ENCODE results near the gene MRPS11.
"Not testable (repeated sequence)": the region's sequence is repeated elsewhere in the genome, so short reads cannot be mapped to it uniquely, and the experiment has no call there.

The MRPS11 gene

DNA sequence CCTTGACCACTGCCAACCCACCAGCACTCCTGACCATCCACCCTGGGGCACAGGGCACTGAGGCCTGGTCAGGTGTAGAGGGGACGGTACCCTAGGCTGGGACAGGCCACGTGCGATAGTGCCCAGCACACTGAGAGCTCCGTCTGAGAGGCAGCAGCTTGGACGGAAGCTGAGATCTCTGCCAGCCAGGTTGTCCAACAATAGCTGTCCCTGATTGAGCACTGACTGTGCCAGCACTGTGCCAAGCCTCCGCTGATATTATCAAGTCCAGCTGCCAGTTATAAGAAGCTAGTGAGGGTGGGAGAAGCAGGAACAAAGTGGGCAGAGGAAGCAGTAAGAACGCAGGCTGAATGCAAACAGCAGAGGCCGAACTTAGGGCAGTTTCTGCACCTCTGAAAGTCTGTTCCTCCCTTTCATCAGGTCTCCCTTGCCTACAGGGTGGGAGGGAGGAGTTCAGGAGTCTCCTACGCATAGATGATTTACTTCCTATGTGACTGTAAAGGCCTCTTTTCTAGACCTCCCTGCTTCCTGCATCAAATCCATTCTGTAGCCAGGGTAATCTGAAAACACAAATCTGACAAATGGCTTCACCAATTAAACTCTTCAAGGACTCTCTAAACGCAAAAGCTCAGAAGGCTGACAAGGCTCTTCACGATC is 29.7 kb downstream of the MRPS11 start:
- DNase-seq: no peak

DNA sequence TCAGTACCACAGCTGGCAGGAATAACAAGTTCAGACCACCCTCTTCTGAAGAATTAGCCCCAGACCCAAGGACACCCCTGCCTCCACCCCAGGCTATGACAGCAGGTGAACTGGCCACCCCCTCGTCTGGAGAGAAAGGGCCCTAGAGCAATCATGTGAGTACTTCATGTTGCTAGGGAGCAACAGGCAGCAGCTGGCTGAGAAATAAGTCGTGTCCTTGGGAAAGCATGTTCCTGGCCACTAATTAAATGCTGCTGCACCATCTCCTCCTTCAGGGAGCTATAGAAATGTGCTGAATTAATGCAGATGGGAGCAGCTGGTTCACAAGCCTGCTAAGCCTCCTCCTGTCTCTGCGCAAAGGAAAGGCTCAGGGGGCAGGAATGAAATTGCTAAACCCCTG is 31.5 kb downstream of the MRPS11 start:
- DNase-seq: no peak

DNA sequence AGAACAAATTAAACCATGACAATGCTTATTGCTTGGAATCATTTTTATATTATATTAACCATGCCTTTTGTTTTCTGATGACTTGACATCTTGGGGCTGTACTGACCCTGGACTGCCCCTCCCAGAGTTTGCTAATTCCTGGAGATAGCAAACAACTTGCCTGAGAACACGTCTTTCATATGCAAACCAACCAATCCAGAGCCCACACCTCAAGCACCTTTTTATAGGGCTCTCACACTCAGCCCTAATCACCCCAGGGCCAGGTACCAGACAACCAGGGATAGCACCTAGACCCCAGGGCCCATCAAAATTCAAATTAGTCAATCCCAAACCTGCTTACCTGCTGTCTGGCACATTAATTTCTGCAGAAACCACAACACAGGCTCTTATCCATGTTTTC is 36.9 kb downstream of the MRPS11 start:
- no peak for DNase-seq

DNA sequence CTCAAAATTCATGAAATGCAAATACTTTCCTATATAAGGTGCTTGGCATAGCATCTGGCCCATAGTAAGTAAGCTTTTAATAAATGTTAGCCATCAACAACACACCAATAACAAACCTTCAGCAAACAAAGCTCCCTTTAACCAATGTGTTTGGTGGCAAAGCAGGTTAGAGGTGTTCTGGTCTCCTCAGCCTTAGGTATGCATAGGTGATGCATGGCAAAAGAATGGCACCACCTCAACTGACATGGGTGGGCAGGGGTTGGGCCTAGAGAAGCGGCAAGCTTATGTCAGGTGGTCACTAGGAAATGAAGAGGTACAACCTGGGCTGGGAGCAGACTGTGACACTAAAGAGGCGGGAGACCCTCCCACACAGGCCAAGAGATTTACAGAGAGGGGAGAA is 38.2 kb downstream of the MRPS11 start:
- DNase-seq: no peak

DNA sequence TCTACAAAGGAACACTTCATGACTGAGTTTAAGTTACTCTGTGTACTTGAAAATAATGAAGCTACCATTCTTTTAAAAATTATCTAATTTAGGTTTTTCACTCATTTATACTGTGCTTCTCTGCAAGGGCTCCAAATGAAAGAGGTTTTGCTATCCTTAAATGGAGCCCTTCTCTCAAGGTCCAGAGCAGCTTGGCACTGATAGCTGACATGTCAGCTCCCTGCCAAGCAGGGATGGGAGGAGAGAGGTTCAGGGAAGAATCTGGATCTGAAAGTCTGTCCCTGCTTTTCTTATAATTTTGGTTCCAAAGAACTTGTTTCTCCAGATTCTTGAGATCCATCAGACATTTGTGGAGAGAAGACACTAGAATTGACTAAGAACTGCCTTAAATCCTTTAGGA is 39.1 kb downstream of the MRPS11 start:
- DNase-seq: no peak

DNA sequence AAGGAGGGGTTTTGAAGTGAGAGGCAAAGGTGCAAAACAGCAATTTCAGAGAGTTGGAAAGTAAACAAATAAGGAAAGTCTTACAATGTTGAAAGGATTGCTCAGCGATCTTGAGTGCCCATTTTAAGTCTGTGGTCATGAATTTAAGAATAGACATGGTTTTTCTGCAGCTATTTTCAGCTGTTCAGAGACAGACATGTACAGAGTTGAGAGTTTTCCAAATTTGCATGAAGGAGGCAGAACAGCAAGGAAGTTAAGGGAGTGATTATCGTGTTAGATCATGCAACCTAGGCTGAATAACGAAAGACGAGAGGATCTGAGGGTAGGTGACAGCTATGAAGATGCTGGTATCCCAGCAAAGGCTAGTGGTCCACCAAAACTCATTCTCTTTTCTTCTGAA is 41.8 kb downstream of the MRPS11 start:
- no peak for DNase-seq

DNA sequence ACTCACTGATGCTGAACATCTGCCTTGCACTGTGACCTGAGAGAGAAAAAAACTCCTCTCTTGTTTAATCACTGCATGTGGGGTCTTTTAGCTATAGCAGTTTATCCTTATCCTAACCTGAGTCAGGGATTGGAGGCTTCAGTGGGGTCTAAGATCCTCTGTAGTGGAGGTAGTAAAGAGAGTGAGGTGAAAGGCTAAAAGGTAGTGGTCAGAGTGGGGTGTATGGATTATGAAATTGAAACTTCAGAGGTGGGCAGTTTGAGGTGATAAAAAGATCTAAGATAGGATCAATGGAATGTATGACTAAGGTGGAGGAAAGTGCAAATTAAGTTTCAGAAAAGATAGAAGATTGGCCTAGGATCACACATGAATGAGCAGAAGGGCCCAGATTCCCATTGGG is 42.5 kb downstream of the MRPS11 start:
- DNase-seq: no peak

DNA sequence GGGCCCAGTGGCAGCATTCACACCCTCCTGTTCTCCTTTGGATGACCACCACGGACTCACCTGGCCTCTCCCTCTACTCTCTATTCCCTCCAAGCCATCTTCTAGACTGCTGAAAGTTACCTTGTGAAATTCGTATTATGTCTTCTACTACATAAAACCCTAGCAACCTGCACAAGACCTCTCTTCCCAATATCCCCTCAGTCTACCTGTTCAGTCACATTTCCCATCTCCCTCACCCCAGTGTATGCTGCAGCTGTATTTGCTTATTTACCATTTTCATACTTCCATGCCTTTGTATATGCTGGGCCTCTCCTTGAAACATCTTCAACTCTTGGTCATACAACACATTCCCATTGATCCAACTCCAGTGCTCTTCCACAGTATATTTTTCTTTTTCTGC is 43.7 kb downstream of the MRPS11 start:
- no peak for DNase-seq

DNA sequence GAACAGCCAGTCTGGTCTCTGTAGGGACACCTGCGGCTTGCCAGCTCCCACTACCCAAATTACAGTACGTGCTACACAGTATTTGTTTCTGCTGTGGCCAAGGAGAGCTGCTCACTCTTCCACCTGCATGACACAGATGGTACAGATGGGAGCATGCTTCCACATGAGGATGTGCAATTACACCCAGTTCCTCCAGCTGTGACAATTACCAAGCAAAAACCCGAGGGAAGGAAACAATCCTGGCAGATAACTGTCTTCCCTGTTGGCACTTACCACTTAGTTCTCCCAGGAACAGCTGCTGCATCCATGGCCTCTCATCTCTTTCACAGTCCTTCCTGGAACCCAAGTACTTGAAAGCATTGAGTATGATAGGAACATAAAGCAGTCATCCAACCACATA is 44.6 kb downstream of the MRPS11 start:
- DNase-seq: no peak

DNA sequence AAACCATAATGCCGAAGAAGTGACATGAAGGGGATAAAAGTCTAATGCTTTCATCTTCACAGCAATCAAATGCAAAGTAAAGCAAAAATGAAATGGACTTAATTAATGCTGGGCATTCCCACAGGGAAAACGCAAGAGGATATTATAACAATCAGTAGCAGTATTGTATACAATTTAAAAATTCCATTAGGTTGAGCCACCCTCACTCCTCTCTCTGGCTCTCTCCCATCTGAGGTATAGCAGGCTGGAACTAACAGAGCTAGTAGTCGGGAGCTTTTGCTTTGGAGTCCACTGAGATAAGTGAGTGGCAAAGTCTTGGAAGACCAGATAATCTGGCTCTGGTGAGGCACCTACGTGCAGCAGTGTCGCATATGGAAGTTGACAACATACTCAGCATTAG is 45.1 kb downstream of the MRPS11 start:
- DNase-seq: no peak

DNA sequence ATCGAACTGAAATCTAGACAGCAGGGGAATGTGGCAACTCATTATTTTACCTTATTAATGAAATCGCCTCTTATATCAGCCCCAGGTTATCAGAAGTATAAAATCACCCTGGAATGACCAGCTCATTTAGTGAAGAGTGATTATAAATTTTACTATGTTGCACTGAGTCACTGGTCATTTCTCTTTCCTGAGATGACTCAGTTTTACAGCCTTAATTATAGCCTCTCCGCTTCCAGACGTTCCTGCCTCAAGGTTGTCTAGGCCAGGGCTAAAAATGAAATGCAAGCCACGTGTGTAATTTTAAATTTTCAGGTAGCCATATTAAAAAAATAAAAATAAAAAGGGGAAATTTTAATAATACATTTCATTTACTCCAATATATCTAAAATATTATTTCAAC is 45.7 kb downstream of the MRPS11 start:
- DNase-seq: no peak

DNA sequence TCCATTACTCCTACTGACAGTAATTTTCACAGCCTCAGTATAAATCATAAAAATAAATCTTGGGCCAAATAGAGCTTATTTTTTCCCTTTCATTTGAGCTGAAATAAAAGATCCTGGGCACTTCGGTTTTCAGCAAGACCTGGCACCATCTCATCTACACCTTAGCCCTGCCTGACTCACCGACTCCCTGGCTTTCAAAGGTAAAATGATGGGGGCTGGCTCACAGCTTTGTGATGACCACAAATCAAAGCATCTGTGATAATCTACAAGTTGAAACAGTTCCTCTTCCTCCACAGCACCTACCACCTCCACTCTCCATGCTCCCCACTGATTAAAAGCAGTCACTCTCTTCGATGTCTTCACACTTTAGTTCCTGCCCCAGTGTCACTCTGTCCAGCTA is 51.4 kb downstream of the MRPS11 start:
- no peak for DNase-seq

DNA sequence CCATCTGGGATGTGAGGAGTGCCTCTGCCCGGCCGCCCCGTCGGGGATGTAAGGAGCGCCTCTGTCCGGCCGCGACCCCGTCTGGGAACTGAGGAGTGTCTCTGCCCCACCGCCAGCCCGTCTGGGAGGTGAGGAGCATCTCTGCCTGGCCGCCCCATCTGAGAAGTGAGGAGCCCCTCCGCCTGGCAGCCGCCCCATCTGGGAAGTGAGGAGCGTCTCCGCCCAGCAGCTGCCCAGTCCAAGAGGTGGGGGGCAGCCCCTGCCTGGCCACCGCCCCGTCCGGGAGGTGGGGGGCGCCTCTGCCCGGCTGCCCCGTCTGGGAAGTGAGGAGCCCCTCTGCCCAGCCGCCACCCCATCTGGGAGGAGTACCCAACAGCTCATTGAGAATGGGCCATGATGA is 56.6 kb downstream of the MRPS11 start:
- not testable (repeated sequence) for DNase-seq

DNA sequence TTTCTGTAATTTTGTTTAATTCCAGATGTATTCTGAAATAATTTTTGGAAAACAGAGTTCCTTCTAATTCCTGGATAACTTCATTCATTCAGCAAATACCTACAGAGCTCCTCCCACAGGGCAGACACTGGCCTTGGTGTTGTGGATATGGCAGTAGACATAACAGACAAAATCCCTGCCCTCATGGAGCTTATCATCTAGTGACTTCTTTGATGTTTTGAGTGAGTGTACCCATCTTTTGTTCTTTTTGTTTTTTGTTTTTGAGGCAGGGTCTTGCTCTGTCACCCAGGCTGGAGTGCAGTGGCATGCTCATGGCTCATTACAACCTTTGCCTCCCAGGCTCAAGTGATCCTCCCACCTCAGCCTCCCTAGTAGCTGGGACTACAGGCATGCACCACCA is 57.9 kb downstream of the MRPS11 start:
- no peak for DNase-seq

DNA sequence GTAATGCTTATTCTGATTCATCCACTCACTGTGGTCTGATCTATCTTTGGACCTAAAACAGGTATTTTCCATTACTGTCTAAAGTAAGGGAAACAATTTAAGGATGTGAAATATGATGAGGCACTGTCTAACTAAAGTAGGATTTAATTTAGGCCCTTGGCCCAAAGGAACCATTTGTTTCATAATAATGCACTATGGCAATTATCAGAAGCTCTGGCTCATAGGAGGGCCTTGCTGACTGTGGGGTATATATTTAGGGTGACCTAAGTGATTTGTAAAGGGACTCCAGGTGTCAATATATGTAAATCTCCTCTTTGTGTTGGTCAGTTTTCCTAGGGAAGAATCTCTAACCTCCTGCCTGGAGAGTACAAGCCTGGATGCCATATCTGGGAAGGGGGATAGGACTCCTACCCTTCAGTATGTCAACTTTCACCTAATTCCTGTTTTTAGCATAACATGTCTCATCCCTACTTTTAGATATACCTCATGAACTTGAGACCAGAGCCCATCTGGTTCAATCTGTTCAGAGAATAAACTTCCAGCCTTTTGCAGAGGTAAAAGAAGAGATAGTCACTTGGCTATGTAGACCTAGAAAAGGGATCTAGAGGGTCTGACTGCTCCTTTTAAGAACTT is 58.9 kb downstream of the MRPS11 start:
- no peak for DNase-seq

DNA sequence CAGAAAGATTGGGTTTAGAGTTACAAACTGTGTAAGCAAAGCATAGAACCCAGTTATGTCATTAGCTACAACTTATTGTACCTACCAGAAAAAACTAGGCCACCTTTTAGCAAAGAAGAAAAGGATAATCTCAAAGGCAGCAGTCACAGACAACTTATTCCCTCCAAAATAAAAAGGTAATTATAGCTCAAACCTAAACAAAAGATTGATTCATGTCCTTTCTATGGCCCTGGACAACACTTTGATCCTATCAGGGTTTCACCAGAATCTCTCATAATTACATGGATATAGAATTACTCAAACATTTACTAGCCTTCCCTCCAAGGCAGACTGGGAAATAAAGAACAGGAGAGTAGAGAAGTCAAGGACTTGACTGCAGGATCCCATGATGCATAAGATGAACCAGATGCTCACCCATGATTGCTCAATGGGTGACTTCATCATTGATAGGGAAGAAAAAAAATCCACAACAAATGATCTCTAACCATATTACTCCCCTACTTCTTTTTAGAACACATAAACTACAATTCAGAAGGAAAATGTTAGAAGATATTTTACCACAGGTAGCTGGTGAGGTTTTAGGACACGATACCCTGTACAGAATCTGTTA is 61.6 kb downstream of the MRPS11 start:
- no peak for DNase-seq
